Measurements from ENCODE around the gene PJA2. TPM values are rescaled to one million over a fixed set of nuclear protein-coding genes. Genes with fewer than 3 reads are reported as not detected.

PJA2 gene
- total and polyA plus RNA-seq, 2 of the 8 experiments (the other 6 are each of a cell fraction or from before 2014, with no cell fraction given) = 15.3 to 47.7 TPM

DNA sequence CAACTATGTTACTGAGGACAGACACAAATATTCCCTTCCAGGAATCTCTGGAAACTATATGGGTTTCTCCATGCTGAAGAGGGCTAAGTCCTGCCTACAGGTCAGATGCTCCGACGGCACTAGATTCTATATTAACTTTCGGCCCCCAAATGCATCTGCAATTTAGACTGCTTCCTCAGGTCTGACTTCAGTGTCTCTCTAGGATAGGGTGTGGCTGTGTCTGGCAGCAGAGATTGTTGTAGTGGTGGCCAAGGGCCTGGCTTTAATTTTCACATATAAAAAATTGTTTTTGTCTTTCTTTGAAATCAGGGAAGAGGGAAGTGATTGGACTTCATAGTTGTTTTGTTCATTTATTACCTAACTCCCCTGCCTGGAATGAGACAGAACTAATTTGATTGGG is 101.8 kb downstream of the PJA2 start:
- no peak overlapping the region for H3K4me3 ChIP-seq (ENCODE audit: extremely low read depth in 1 of 4, insufficient read depth in 2 of 4, low read depth in 3 of 4, low read length in 4 of 4)
- no peaks in the 10 kb centered on the region for H4K20me1 ChIP-seq (replicated peaks in 1 of 2; ENCODE audit: control insufficient read depth in 1 of 2, insufficient read depth in 2 of 2, low read length in 2 of 2)
- H2AFZ ChIP-seq (ENCODE audit: low read length) = no peak overlapping the region
- FAIRE-seq (no peak), DNase-seq (ENCODE audit: low read depth in 1 of 2, low spot score in 2 of 2) (no peak)
- H3K9me3 ChIP-seq (ENCODE audit: insufficient read depth in 2 of 2, low read depth in 1 of 2, low read length in 1 of 2) = no peaks in the 10 kb centered on the region
- H3K14ac ChIP-seq (ENCODE audit: insufficient read length) = no peak overlapping the region
- H2BK15ac ChIP-seq (ENCODE audit: low read length) = no peak overlapping the region
- H3K79me2 ChIP-seq (ENCODE audit: control insufficient read depth in 1 of 2, insufficient read depth in 2 of 2, low read length in 2 of 2) = no peaks in the 10 kb centered on the region
- H3K79me1 ChIP-seq (ENCODE audit: low read depth, low read length) = no peaks in the 10 kb centered on the region
- H3K4ac ChIP-seq (replicated peaks; ENCODE audit: insufficient read length, low read depth, low read length) = no peak overlapping the region
- no peak overlapping the region for H4K5ac ChIP-seq (ENCODE audit: insufficient read length, low read depth, low read length)
- ChIA-PET POLR2A (ENCODE audit: partially characterized antibody) (no interaction called here), CTCF (ENCODE audit: partially characterized antibody) (interaction anchor here (0.6 to 1.1 kb wide), 3 partner anchors 10 to 1075 kb away, joined by 3 read pairs; no protein-coding TSS in a partner anchor)
- H3K27me3 ChIP-seq (replicated peaks in 1 of 4; ENCODE audit: control insufficient read depth in 3 of 4, extremely low read depth in 1 of 4, insufficient read depth in 3 of 4, low read length in 3 of 4) = no peaks in the 10 kb centered on the region
- 94% methylated on average over 3 of the region's 3 CpGs; no CpG with 5 or more reads in 1 of the 2 experiments for WGBS, 2 experiments (ENCODE audit: extremely low coverage in 1 of 2, insufficient coverage in 1 of 2, insufficient read length in 1 of 2, insufficient replicate concordance in 2 of 2, low coverage in 1 of 2, low lambda C conversion rate in 2 of 2, missing lambda C conversion rate in 1 of 2)
- H4K8ac ChIP-seq (ENCODE audit: extremely low read depth, insufficient read depth, low read length) = no peak overlapping the region
- H3K18ac ChIP-seq (ENCODE audit: extremely low read depth, low read length) = no peak overlapping the region
- no peak overlapping the region for H3K23ac ChIP-seq (ENCODE audit: insufficient read length)
- H2AK5ac ChIP-seq (ENCODE audit: low read depth, low read length) = no peak overlapping the region
- H3K4me1 ChIP-seq (replicated peaks in 1 of 4; ENCODE audit: control insufficient read depth in 3 of 4, insufficient read depth in 4 of 4, low read length in 3 of 4) = peaks cover 0 to 4% (median 0%) of the 10 kb centered on the region in 4 experiments; a peak in 2 of 7 replicates
- H2BK120ac ChIP-seq (replicated peaks; ENCODE audit: low read depth, low read length) = no peak overlapping the region
- H3K4me2 ChIP-seq (ENCODE audit: insufficient read depth in 1 of 2, low read depth in 2 of 2, low read length in 2 of 2) = no peak overlapping the region
- no peak overlapping the region for H3K9ac ChIP-seq (replicated peaks in 1 of 4; ENCODE audit: extremely low read depth in 1 of 4, low read depth in 3 of 4, low read length in 3 of 4)
- no peak overlapping the region for H2BK5ac ChIP-seq (ENCODE audit: low read depth, low read length)
- H4K91ac ChIP-seq (replicated peaks; ENCODE audit: insufficient read length, low read length) = no peak overlapping the region
- H3K56ac ChIP-seq (replicated peaks; ENCODE audit: insufficient read length, low read depth, low read length) = no peak overlapping the region
- H3K27ac ChIP-seq (ENCODE audit: low read depth, low read length) = no peak overlapping the region
- H2BK20ac ChIP-seq (ENCODE audit: low read length) = no peak overlapping the region
- no peaks in the 10 kb centered on the region for H3K36me3 ChIP-seq (ENCODE audit: control insufficient read depth in 2 of 4, insufficient read depth in 4 of 4, low read length in 3 of 4)
- no peak overlapping the region for H2BK12ac ChIP-seq (ENCODE audit: low read depth, low read length)
- no peaks in the 10 kb centered on the region for H3K23me2 ChIP-seq (ENCODE audit: low read depth, low read length)

All from H1 (cell line).